ENCODE measurements around the gene TMX4. TPM values are rescaled to one million over a fixed set of nuclear protein-coding genes. Genes with fewer than 3 reads are reported as not detected.

The TMX4 gene
- total RNA-seq, 2 experiments from 2014 or later: 39.8 to 47.9 TPM

- ChIA-PET CTCF (no interaction called here), POLR2A (no interaction called here)
- H3K4me3 Mint-ChIP-seq: no peak overlapping the region
- H3K27ac Mint-ChIP-seq: no peak overlapping the region
- no peak for ATAC-seq (ENCODE audit: poor library complexity)
- TF ChIP-seq CTCF (IDR thresholded peaks at IDR 0.05): no peak
- no peak overlapping the region for H3K27ac ChIP-seq (ENCODE audit: low read depth in 1 of 2, low read length in 2 of 2)
- H3K4me1 Mint-ChIP-seq (ENCODE audit: low read depth): no peaks in the 10 kb centered on the region
- no peaks in the 10 kb centered on the region for H3K4me1 ChIP-seq (ENCODE audit: insufficient read depth, low read length)
- no peaks in the 10 kb centered on the region for H3K36me3 ChIP-seq (ENCODE audit: insufficient read depth, low read length)
- no peaks in the 10 kb centered on the region for H3K9me3 ChIP-seq (ENCODE audit: control insufficient read depth in 1 of 2, insufficient read depth in 1 of 2, low read length in 2 of 2)
- no peaks in the 10 kb centered on the region for H3K9me3 Mint-ChIP-seq
- H3K4me3 ChIP-seq (ENCODE audit: low read length): no peak overlapping the region
- DNase-seq: peak in 1 of 14 experiments; percentile 3
- peaks cover 34% of the 10 kb centered on the region for H3K27me3 Mint-ChIP-seq
- H3K27me3 ChIP-seq (ENCODE audit: control insufficient read depth in 1 of 2, insufficient read depth in 2 of 2, low read length in 2 of 2): peaks cover 0 to 4% of the 10 kb centered on the region in 2 experiments
- H3K36me3 Mint-ChIP-seq (ENCODE audit: low read depth): no peaks in the 10 kb centered on the region
- intact Hi-C loops (cut with DNase I, micrococcal nuclease): loop anchor here in 1 of 2 experiments (10.0 kb wide), 1 partner anchor 454 kb away; no protein-coding TSS in a partner anchor
These were observed 89.2 kb downstream of the TMX4 start for GRCh38 chr20:7930343-7930742.

Other genes with a start within 250 kb of the TMX4 start
- gene HAO1, start 79.3 kb downstream of the TMX4 start, total RNA-seq: not detected
- gene PLCB1, start 112.5 kb upstream of the TMX4 start, total RNA-seq: 1 to 10 TPM; 3.8 to 5.6 TPM

Measured in CD4-positive, alpha-beta T cell (primary cell).